HEK293 (cell line): ENCODE results near the gene S100A2.

Experiments
- BCL11B ChIP-seq: fragments of 450-650 bp; formaldehyde crosslinking; IDR thresholded peaks from 2 replicates; pipeline ENCODE4 v1.5.1; 2016; ENCODE audit warnings: low read depth, missing biosample characterization, missing genetic modification characterization
- CTCF ChIP-seq: fragments of 450-650 bp; formaldehyde crosslinking; IDR thresholded peaks from 2 replicates; pipeline ENCODE4 v1.5.1; 2016; ENCODE audit warnings: missing biosample characterization, missing genetic modification characterization
- EGR2 ChIP-seq: fragments of 450-650 bp; formaldehyde crosslinking; IDR thresholded peaks from 2 replicates; pipeline ENCODE4 v1.5.1; 2016; ENCODE audit warnings: low read depth, missing biosample characterization, missing genetic modification characterization
- GLI2 ChIP-seq: fragments of 450-650 bp; formaldehyde crosslinking; IDR thresholded peaks from 2 replicates; pipeline ENCODE4; 2017; ENCODE audit warnings: missing biosample characterization, missing genetic modification characterization, low read depth, borderline replicate concordance
- MEIS1 ChIP-seq: sonication (generic); formaldehyde crosslinking; IDR thresholded peaks from 2 replicates; pipeline ENCODE4 v1.8.1; 2022; ENCODE audit warnings: missing genetic modification reagents, mild to moderate bottlenecking, borderline replicate concordance
- PRDM6 ChIP-seq: fragments of 450-650 bp; formaldehyde crosslinking; IDR thresholded peaks from 2 replicates; pipeline ENCODE4 v1.5.1; 2017; ENCODE audit warnings: missing biosample characterization, missing genetic modification characterization
- REPIN1 ChIP-seq: fragments of 450-650 bp; formaldehyde crosslinking; IDR thresholded peaks from 2 replicates; pipeline ENCODE4 v1.5.1; 2017; ENCODE audit warnings: missing biosample characterization, missing genetic modification characterization, low read depth
- SP7 ChIP-seq: fragments of 450-650 bp; formaldehyde crosslinking; IDR thresholded peaks from 2 replicates; pipeline ENCODE4 v1.5.1; 2016; ENCODE audit warnings: missing biosample characterization, missing genetic modification characterization
- ZBTB10 ChIP-seq: fragments of 450-650 bp; formaldehyde crosslinking; IDR thresholded peaks from 2 replicates; pipeline ENCODE4 v1.5.1; 2016; ENCODE audit warnings: missing biosample characterization, missing genetic modification characterization
- ZBTB17 ChIP-seq: fragments of 450-650 bp; formaldehyde crosslinking; IDR thresholded peaks from 2 replicates; pipeline ENCODE4 v1.5.1; 2016; ENCODE audit warnings: missing biosample characterization, missing genetic modification characterization
- ZBTB26 ChIP-seq: fragments of 450-650 bp; formaldehyde crosslinking; optimal IDR thresholded peaks from 2 replicates; pipeline ENCODE3; 2016; ENCODE audit warnings: missing biosample characterization, mild to moderate bottlenecking, missing genetic modification characterization
- ZBTB8A ChIP-seq: fragments of 450-650 bp; formaldehyde crosslinking; IDR thresholded peaks from 2 replicates; pipeline ENCODE4 v1.5.1; 2016; ENCODE audit warnings: missing biosample characterization, missing genetic modification characterization
- ZEB2 ChIP-seq: fragments of 450-650 bp; formaldehyde crosslinking; IDR thresholded peaks from 2 replicates; pipeline ENCODE4 v1.5.1; 2016; ENCODE audit warnings: missing biosample characterization, missing genetic modification characterization
- ZNF132 ChIP-seq: fragments of 450-650 bp; formaldehyde crosslinking; IDR thresholded peaks from 2 replicates; pipeline ENCODE4 v1.5.1; 2017; ENCODE audit warnings: missing biosample characterization, missing genetic modification characterization, borderline replicate concordance
- ZNF221 ChIP-seq: fragments of 450-650 bp; formaldehyde crosslinking; IDR thresholded peaks from 2 replicates; pipeline ENCODE4 v1.5.1; 2017; ENCODE audit warnings: missing biosample characterization, missing genetic modification characterization, borderline replicate concordance
- ZNF311 ChIP-seq: fragments of 450-650 bp; formaldehyde crosslinking; IDR thresholded peaks from 2 replicates; pipeline ENCODE4 v1.5.1; 2017; ENCODE audit warnings: missing biosample characterization, missing genetic modification characterization, borderline replicate concordance
- ZNF335 ChIP-seq: fragments of 450-650 bp; formaldehyde crosslinking; conservative IDR thresholded peaks from 2 replicates; pipeline ENCODE4 v1.5.1; 2016; ENCODE audit warnings: missing biosample characterization, missing genetic modification characterization
- ZNF341 ChIP-seq: fragments of 450-650 bp; formaldehyde crosslinking; IDR thresholded peaks from 2 replicates; pipeline ENCODE4; 2016; ENCODE audit warnings: low read depth, missing biosample characterization, missing genetic modification characterization
- ZNF404 ChIP-seq: fragments of 450-650 bp; formaldehyde crosslinking; IDR thresholded peaks from 2 replicates; pipeline ENCODE4 v1.5.1; 2017; ENCODE audit warnings: missing biosample characterization, missing genetic modification characterization
- ZNF423 ChIP-seq: fragments of 450-650 bp; formaldehyde crosslinking; IDR thresholded peaks from 2 replicates; pipeline ENCODE4 v1.5.1; 2016; ENCODE audit warnings: missing biosample characterization, missing genetic modification characterization
- ZNF426 ChIP-seq: fragments of 450-650 bp; formaldehyde crosslinking; IDR thresholded peaks from 2 replicates; pipeline ENCODE4 v1.5.1; 2017; ENCODE audit warnings: missing biosample characterization, missing genetic modification characterization, mild to moderate bottlenecking, inconsistent platforms, moderate library complexity
- ZNF433 ChIP-seq: fragments of 450-650 bp; formaldehyde crosslinking; IDR thresholded peaks from 2 replicates; pipeline ENCODE4 v1.5.1; 2016; ENCODE audit warnings: missing biosample characterization, missing genetic modification characterization, low read depth
- ZNF501 ChIP-seq: fragments of 450-650 bp; formaldehyde crosslinking; IDR thresholded peaks from 2 replicates; pipeline ENCODE4 v1.5.1; 2016; ENCODE audit warnings: missing biosample characterization, missing genetic modification characterization
- ZNF585B ChIP-seq: fragments of 450-650 bp; formaldehyde crosslinking; IDR thresholded peaks from 2 replicates; pipeline ENCODE4 v1.5.1; 2016; ENCODE audit warnings: missing biosample characterization, missing genetic modification characterization
- ZNF596 ChIP-seq: fragments of 450-650 bp; IDR thresholded peaks from 2 replicates; pipeline ENCODE4 v1.5.0; 2018; ENCODE audit warnings: missing biosample characterization, mild to moderate bottlenecking, missing genetic modification characterization, moderate library complexity
- ZNF621 ChIP-seq: fragments of 450-650 bp; formaldehyde crosslinking; IDR thresholded peaks from 2 replicates; pipeline ENCODE4 v1.5.1; 2017; ENCODE audit warnings: missing biosample characterization, missing genetic modification characterization
- ZNF660 ChIP-seq: fragments of 450-650 bp; IDR thresholded peaks from 2 replicates; pipeline ENCODE4 v1.5.1; 2018; ENCODE audit warnings: missing biosample characterization, mild to moderate bottlenecking, missing genetic modification characterization
- ZNF830 ChIP-seq: fragments of 450-650 bp; IDR thresholded peaks from 2 replicates; pipeline ENCODE4 v1.5.0; 2018; ENCODE audit warnings: missing biosample characterization, missing genetic modification characterization, low read depth, mild to moderate bottlenecking, moderate library complexity
- ZSCAN18 ChIP-seq: fragments of 450-650 bp; formaldehyde crosslinking; IDR thresholded peaks from 2 replicates; pipeline ENCODE4 v1.5.1; 2016; ENCODE audit warnings: missing biosample characterization, missing genetic modification characterization
- ZXDB ChIP-seq: fragments of 450-650 bp; formaldehyde crosslinking; IDR thresholded peaks from 2 replicates; pipeline ENCODE4 v1.5.1; 2016; ENCODE audit warnings: missing biosample characterization, missing genetic modification characterization

Gene S100A2

GRCh38 chr1:153545067-153546055, 20.3 kb downstream of the S100A2 start, which contains the start of gene S100A4 (continued):
- TF ChIP-seq ZNF830 = no peak
- TF ChIP-seq SP7 (tag by site-specific recombination) = peak; percentile 38; the same call in 1 of the 2 replicates
- peak; percentile 51 for TF ChIP-seq ZBTB8A (tag by site-specific recombination)
- TF ChIP-seq ZXDB = peak; percentile 62; the same call in 1 of the 2 replicates
- TF ChIP-seq MEIS1 (CRISPR knock-in tag) = no peak
- no peak for TF ChIP-seq ZNF404 (tag by site-specific recombination)
- TF ChIP-seq ZSCAN18 (tag by site-specific recombination) = no peak
- TF ChIP-seq ZNF585B (tag by site-specific recombination) = no peak
- no peak for TF ChIP-seq BCL11B (tag by site-specific recombination)
- peak; percentile 83 for TF ChIP-seq ZNF341
- TF ChIP-seq ZNF660 (tag by site-specific recombination) = peak; percentile 37; the same call in 1 of the 2 replicates
- no peak for TF ChIP-seq PRDM6 (tag by site-specific recombination)
- TF ChIP-seq ZNF423 (tag by site-specific recombination) = no peak
- peak; percentile 62 for TF ChIP-seq ZBTB17 (tag by site-specific recombination)
- TF ChIP-seq GLI2 (tag by site-specific recombination) = no peak
- no peak for TF ChIP-seq ZNF621 (tag by site-specific recombination)
- TF ChIP-seq ZNF501 (tag by site-specific recombination) = no peak
- TF ChIP-seq ZNF596 (tag by site-specific recombination) = no peak
- no peak for TF ChIP-seq ZNF426 (tag by site-specific recombination)
- peak; percentile 31; the same call in 1 of the 2 replicates for TF ChIP-seq ZEB2 (tag by site-specific recombination)
- no peak for TF ChIP-seq ZNF221 (tag by site-specific recombination)
- TF ChIP-seq EGR2 (tag by site-specific recombination) = no peak
- TF ChIP-seq CTCF (tag by site-specific recombination) = no peak
- no peak for TF ChIP-seq ZNF132 (tag by site-specific recombination)
- TF ChIP-seq ZBTB10 (tag by site-specific recombination) = no peak
- TF ChIP-seq ZNF335 (tag by site-specific recombination) = no peak
- no peak for TF ChIP-seq ZNF433 (tag by site-specific recombination)
- TF ChIP-seq ZBTB26 = no peak
- TF ChIP-seq REPIN1 (tag by site-specific recombination) = no peak
- no peak for TF ChIP-seq ZNF311 (tag by site-specific recombination)
